ENCODE data around the gene MT1M. TPM values are rescaled to one million over a fixed set of nuclear protein-coding genes. Genes with fewer than 3 reads are reported as not detected.
"Not testable (repeated sequence)": the region's sequence is repeated elsewhere in the genome, so short reads cannot be mapped to it uniquely, and the experiment has no call there.

Gene MT1M
- total RNA-seq, 2 donors from 2014 or later, result not detected

DNA sequence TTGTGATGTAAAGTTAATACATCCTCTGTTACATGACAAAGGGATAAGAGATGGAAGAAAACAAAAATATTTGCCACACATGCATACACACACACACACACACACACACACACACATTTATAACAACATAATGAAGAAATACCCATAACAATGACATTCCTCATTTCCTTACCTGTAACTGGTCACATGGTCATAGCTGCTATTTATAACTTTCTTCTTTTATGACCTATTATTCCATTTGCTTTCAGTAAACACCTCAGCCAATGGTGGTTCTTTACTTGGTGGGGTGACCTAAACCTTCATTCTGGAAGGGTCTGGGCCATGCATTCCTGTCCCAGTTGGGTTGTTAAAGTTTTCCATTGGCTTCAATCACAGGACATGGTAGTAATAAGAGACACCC, 18.8 kb upstream of the MT1M start:
- no peaks in the 10 kb centered on the region for H3K9me3 ChIP-seq (ENCODE audit: control insufficient read depth, low read length, poor library complexity, severe bottlenecking)
- Mint-ChIP-seq H3K4me3 (no peak overlapping the region), H3K36me3 (ENCODE audit: low read depth) (no peaks in the 10 kb centered on the region), H3K27me3 (peaks cover 5% of the 10 kb centered on the region), H3K27ac (peak overlapping the region; percentile 97), H3K4me1 (peaks cover 31% of the 10 kb centered on the region)
- DNase-seq (no peak), ATAC-seq (no peak)

GRCh38 chr16:56614549-56614991, 17.9 kb upstream of the MT1M start:
- ATAC-seq, result no peak
- no peak overlapping the region for H3K27ac Mint-ChIP-seq

DNA sequence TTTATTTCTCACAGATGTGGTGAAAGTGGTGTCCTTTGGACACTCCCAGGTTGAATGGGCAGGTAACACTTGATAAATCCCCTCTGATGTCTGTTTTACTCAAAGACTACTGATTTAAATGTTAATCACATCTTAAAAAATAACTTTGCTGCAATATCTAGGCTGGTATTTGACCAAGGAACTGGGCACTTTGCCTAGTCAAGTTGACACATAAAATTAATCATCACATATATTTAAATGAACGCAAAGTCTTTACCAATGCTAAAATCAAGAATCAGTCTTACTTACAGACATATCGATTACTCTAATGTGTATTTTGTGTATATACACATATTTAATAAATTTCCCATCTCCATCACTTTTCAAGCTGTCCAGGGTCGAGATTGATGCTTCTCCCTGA, 17.1 kb upstream of the MT1M start:
- no peaks in the 10 kb centered on the region for H3K9me3 ChIP-seq (ENCODE audit: control insufficient read depth, low read length, poor library complexity, severe bottlenecking)
- H3K27me3 Mint-ChIP-seq, result peaks cover 8% of the 10 kb centered on the region
- ATAC-seq, result no peak
- no peak for DNase-seq
- H3K4me1 Mint-ChIP-seq, result peaks cover 18% of the 10 kb centered on the region
- no peak overlapping the region for H3K4me3 Mint-ChIP-seq
- H3K36me3 Mint-ChIP-seq (ENCODE audit: low read depth), result no peaks in the 10 kb centered on the region
- no peak overlapping the region for H3K27ac Mint-ChIP-seq

More at GRCh38 chr16:56614549-56614991, 17.9 kb upstream of the MT1M start:
- Mint-ChIP-seq H3K4me3 (no peak overlapping the region), H3K4me1 (peaks cover 23% of the 10 kb centered on the region), H3K36me3 (ENCODE audit: low read depth) (no peaks in the 10 kb centered on the region), H3K27me3 (peaks cover 8% of the 10 kb centered on the region)
- DNase-seq, result no peak
- H3K9me3 ChIP-seq (ENCODE audit: control insufficient read depth, low read length, poor library complexity, severe bottlenecking), result no peaks in the 10 kb centered on the region

GRCh38 chr16:56616608-56617211, 15.7 kb upstream of the MT1M start:
- Mint-ChIP-seq H3K27ac (no peak overlapping the region), H3K4me1 (peaks cover 8% of the 10 kb centered on the region), H3K4me3 (peak overlapping the region; percentile 84), H3K27me3 (peaks cover 8% of the 10 kb centered on the region), H3K36me3 (ENCODE audit: low read depth) (no peaks in the 10 kb centered on the region)
- H3K9me3 ChIP-seq (ENCODE audit: control insufficient read depth, low read length, poor library complexity, severe bottlenecking), result no peaks in the 10 kb centered on the region
- ATAC-seq (peak; percentile 11), DNase-seq (no peak)

- peaks cover 10% of the 10 kb centered on the region for H3K4me1 Mint-ChIP-seq
- no peaks in the 10 kb centered on the region for H3K36me3 Mint-ChIP-seq (ENCODE audit: low read depth)
- no peak overlapping the region for H3K27ac Mint-ChIP-seq
- DNase-seq (peak in 1 of 3 donors; percentile 36), ATAC-seq (peak; percentile 96)
- no peaks in the 10 kb centered on the region for H3K9me3 ChIP-seq (ENCODE audit: control insufficient read depth, low read length, poor library complexity, severe bottlenecking)
- peaks cover 8% of the 10 kb centered on the region for H3K27me3 Mint-ChIP-seq
- H3K4me3 Mint-ChIP-seq, result peak overlapping the region; percentile 84
Observed at GRCh38 chr16:56617212-56618085, 15.0 kb upstream of the MT1M start.

- H3K4me3 Mint-ChIP-seq, result no peak overlapping the region
- no peak overlapping the region for H3K27ac Mint-ChIP-seq
- H3K27me3 Mint-ChIP-seq, result peaks cover 8% of the 10 kb centered on the region
- no peaks in the 10 kb centered on the region for H3K36me3 Mint-ChIP-seq (ENCODE audit: low read depth)
- no peaks in the 10 kb centered on the region for H3K9me3 ChIP-seq (ENCODE audit: control insufficient read depth, low read length, poor library complexity, severe bottlenecking)
- H3K4me1 Mint-ChIP-seq, result peaks cover 10% of the 10 kb centered on the region
- ATAC-seq, result no peak
- no peak for DNase-seq
Observed at GRCh38 chr16:56618138-56618537, 14.3 kb upstream of the MT1M start.

- peaks cover 16% of the 10 kb centered on the region for H3K4me1 Mint-ChIP-seq
- H3K4me3 Mint-ChIP-seq, result no peak overlapping the region
- DNase-seq, result no peak
- peaks cover 12% of the 10 kb centered on the region for H3K27me3 Mint-ChIP-seq
- no peaks in the 10 kb centered on the region for H3K36me3 Mint-ChIP-seq (ENCODE audit: low read depth)
- no peak for ATAC-seq
- no peak overlapping the region for H3K27ac Mint-ChIP-seq
- no peaks in the 10 kb centered on the region for H3K9me3 ChIP-seq (ENCODE audit: control insufficient read depth, low read length, poor library complexity, severe bottlenecking)
Observed at GRCh38 chr16:56620339-56620897, 12.0 kb upstream of the MT1M start.

DNA sequence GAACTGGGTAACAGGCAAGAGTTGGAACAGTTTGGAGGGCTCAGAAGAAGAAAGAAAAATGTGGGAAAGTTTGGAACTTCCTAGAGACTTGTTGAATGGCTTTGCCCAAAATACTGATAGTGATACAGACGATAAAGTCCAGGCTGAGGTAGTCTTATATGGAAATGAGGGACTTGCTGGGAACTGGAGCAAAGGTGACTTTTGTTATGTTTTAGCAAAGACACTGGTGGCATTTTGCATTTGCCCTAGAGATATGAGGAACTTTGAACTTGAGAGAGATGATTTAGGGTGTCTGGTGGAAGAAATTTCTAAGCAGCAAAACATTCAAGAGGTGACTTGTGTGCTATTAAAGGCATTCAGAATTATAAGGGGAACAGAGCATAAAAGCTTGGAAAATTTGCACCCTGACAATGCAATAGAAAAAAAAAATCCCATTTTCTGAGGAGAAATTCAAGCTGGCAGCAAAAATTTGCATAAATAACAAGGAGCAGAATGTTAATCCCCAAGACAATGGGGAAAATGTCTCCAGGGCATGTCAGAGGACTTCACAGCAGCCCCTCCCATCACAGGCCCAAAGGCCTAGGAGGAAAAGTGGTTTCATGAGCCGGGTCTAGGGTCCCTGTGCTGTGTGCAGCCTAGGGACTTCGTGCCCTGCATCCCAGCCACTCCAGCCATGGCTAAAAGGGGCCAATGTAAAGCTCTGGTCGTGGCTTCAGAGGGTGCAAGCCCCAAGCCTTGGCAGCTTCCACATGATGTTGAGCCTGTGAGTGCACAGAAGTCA, 10.6 kb upstream of the MT1M start:
- peaks cover 17% of the 10 kb centered on the region for H3K27me3 Mint-ChIP-seq
- H3K4me1 Mint-ChIP-seq, result peaks cover 22% of the 10 kb centered on the region

DNA sequence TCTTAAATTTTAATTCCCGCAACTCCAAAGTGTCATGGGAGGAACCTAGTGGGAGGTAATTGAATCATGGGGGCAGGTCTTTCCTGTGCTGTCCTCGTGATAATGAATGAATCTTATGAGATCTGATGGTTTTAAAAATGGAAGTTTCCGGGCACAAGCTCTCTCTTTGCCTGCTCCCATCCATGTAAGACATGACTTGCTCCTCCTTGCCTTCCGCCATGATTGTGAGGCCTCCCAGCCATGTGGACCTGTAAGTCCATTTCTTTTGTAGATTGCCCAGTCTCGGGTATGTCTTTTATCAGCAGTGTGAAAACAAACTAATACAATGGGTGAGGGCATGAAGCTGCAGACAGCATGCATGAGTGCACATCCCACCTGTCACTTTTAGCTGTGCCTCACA, 9.3 kb upstream of the MT1M start:
- not testable (repeated sequence) for H3K27ac Mint-ChIP-seq; H3K9me3 ChIP-seq (ENCODE audit: control insufficient read depth, low read length, poor library complexity, severe bottlenecking); ATAC-seq; DNase-seq; H3K36me3 Mint-ChIP-seq (ENCODE audit: low read depth); H3K4me3 Mint-ChIP-seq
- H3K4me1 Mint-ChIP-seq, result peaks cover 18% of the 10 kb centered on the region
- H3K27me3 Mint-ChIP-seq, result peaks cover 17% of the 10 kb centered on the region

More for the DNA sequence above, 10.6 kb upstream of the MT1M start:
- H3K36me3 Mint-ChIP-seq (ENCODE audit: low read depth); ATAC-seq; H3K9me3 ChIP-seq (ENCODE audit: control insufficient read depth, low read length, poor library complexity, severe bottlenecking); H3K27ac Mint-ChIP-seq; H3K4me3 Mint-ChIP-seq; DNase-seq: not testable (repeated sequence)

DNA sequence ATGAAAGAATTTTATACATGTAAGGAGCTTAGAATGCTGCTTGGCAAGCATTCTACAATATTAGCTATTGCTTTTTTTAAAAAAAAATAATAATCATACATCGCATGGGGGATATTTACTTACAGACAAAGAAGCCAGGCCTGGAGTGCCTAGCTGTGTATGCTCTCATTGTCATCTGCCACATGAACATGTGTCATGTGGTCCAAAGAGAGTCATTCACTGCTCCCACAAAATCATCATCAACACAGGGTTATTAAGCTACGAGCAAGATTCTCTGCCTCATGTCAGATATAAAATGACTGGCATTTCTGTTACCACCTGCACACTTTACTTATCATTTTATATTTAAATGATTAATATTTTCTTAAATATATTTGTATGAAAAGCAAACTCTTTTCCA, 8.8 kb upstream of the MT1M start:
- DNase-seq (no peak), ATAC-seq (no peak)
- Mint-ChIP-seq H3K4me1 (peaks cover 18% of the 10 kb centered on the region), H3K27me3 (peaks cover 13% of the 10 kb centered on the region), H3K36me3 (ENCODE audit: low read depth) (no peaks in the 10 kb centered on the region), H3K4me3 (no peak overlapping the region), H3K27ac (no peak overlapping the region)
- no peaks in the 10 kb centered on the region for H3K9me3 ChIP-seq (ENCODE audit: control insufficient read depth, low read length, poor library complexity, severe bottlenecking)

DNA sequence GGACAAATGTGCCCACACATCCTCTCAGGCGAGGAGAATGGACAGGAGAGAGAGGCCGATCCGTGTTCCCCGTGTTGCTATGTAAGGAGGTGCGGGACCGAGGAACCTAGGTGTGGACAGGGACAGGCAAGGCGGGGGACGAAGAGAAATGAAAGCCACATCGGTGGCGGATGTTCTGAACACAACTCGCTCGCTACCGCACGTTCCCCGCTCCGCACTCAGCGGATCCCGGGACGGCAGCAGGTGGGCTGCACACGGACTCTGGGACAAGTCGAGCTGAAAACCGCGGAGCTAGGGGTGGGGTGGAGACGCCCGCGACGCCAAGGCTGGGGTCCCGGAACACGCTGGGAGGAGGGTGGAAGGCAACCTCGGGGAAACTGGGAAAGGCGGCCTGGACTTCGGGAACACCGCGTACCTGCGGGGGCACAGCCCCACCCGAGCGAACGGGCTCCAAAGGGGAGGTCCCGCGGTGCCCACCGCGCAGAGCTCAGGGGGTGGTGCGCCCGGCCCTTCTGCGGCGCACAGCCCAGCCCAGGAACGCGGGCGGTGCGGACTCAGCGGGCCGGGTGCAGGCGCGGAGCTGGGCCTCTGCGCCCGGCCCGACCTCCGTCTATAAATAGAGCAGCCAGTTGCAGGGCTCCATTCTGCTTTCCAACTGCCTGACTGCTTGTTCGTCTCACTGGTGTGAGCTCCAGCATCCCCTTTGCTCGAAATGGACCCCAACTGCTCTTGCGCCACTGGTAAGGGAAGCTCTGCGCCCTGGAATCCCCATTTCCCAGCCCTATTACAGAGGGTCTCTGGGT, 7.1 kb upstream of the MT1M start, which contains the start of gene MT1E:
Gene MT1E, plus strand, starts transcription at position 642 of the 803 bp plus-strand sequence. Its CDS starts 71 bp downstream, at position 713.
- Mint-ChIP-seq H3K4me1 (peaks cover 18% of the 10 kb centered on the region), H3K27ac (peak within 1 kb of the TSS; percentile 24), H3K27me3 (peaks cover 12% of the 10 kb centered on the region), H3K36me3 (ENCODE audit: low read depth) (no peaks in the 10 kb centered on the region), H3K4me3 (peak within 1 kb of the TSS; percentile 95)
- peak in 1 of 3 donors; percentile 39 for DNase-seq
- ATAC-seq, result peak; percentile 96
- no peaks in the 10 kb centered on the region for H3K9me3 ChIP-seq (ENCODE audit: control insufficient read depth, low read length, poor library complexity, severe bottlenecking)

DNA sequence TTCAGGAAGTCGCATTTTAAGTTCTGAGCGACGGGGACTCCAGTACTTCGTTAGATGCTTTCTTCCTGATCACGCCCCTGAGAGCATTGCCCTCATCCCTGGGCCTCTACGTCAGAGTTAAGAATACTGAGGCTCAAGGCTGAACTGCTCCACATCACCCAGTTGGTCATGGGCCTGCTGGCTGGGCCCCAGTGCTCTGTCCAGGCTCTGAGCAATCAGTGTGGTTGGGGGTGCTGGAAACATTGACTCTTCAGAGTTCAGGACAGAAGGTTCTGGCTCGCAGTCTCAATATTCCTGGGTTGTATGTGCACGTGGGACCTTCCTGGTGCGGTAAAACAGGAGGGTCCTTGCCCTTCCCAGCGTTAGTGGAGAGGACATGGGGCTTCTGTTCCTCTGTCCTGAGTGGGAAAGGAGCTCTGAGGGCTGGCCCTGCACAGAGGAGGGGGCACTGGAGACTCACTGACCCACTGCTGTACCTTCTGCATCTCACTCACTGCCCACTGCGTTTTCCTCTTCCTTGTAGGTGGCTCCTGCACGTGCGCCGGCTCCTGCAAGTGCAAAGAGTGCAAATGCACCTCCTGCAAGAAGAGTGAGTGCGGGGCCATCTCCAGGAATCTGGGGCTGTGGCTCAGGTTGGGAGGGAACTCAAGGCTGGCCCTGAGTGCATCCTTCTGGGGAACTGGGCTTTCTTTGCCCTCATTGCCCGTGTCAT, 6.4 kb upstream of the MT1M start:
- H3K4me3 Mint-ChIP-seq, result peak overlapping the region; percentile 95
- no peaks in the 10 kb centered on the region for H3K36me3 Mint-ChIP-seq (ENCODE audit: low read depth)
- H3K27me3 Mint-ChIP-seq, result peaks cover 20% of the 10 kb centered on the region
- peaks cover 18% of the 10 kb centered on the region for H3K4me1 Mint-ChIP-seq
- H3K9me3 ChIP-seq (ENCODE audit: control insufficient read depth, low read length, poor library complexity, severe bottlenecking), result no peaks in the 10 kb centered on the region
- ATAC-seq (peak; percentile 20), DNase-seq (no peak)
- H3K27ac Mint-ChIP-seq, result no peak overlapping the region

Measured in T-helper 17 cell (primary cell).